ENCODE results near the gene EYA2. TPM values are rescaled to one million over a fixed set of nuclear protein-coding genes. Genes with fewer than 3 reads are reported as not detected.
"Not testable (repeated sequence)": the region's sequence is repeated elsewhere in the genome, so short reads cannot be mapped to it uniquely, and the experiment has no call there.

Gene EYA2
- total RNA-seq, 1 donor from 2014 or later, result 9.0 TPM

DNA sequence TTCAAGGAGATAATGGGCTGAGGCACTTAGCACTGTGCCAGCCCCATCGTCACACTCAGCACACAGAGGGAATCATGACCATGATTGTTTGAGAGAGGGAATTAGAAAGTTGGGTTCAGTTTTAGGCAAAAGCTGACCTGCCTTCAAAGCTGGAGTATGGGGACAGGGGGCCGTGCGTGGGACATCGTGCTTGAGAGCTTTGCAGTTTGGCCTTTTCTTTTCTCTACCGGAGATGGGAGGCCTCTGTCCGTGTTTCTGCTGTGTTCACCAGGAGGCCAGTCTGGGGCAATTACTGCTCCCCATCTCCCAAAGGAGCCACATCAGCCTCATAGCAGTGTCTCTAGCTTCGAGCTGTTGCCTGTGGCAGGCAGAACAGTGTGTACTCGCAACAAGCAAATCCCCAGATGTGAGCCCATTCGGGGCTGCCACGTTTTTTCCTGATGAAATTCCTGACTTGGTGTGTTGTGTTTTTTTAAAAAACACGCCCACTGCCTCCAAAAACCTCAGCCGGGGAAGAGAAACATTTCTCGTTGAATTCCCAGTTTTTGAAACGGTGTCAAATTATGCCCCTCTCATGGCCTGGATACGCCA, 20.2 kb downstream of the EYA2 start:
- Mint-ChIP-seq H3K9me3 (peaks cover 21% of the 10 kb centered on the region), H3K4me1 (peaks cover 6% of the 10 kb centered on the region), H3K27me3 (ENCODE audit: low read depth) (no peaks in the 10 kb centered on the region), H3K27ac (no peak overlapping the region), H3K36me3 (peaks cover 11% of the 10 kb centered on the region), H3K4me3 (no peak overlapping the region)
- TF ChIP-seq, protein P1, sequence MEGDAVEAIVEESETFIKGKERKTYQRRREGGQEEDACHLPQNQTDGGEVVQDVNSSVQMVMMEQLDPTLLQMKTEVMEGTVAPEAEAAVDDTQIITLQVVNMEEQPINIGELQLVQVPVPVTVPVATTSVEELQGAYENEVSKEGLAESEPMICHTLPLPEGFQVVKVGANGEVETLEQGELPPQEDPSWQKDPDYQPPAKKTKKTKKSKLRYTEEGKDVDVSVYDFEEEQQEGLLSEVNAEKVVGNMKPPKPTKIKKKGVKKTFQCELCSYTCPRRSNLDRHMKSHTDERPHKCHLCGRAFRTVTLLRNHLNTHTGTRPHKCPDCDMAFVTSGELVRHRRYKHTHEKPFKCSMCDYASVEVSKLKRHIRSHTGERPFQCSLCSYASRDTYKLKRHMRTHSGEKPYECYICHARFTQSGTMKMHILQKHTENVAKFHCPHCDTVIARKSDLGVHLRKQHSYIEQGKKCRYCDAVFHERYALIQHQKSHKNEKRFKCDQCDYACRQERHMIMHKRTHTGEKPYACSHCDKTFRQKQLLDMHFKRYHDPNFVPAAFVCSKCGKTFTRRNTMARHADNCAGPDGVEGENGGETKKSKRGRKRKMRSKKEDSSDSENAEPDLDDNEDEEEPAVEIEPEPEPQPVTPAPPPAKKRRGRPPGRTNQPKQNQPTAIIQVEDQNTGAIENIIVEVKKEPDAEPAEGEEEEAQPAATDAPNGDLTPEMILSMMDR (IDR thresholded peaks at IDR 0.05; ENCODE audit: unreplicated experiment), result no peak
- DNase-seq (ENCODE audit: low spot score in 2 of 2, unreplicated experiment in 2 of 2), result no peak

DNA sequence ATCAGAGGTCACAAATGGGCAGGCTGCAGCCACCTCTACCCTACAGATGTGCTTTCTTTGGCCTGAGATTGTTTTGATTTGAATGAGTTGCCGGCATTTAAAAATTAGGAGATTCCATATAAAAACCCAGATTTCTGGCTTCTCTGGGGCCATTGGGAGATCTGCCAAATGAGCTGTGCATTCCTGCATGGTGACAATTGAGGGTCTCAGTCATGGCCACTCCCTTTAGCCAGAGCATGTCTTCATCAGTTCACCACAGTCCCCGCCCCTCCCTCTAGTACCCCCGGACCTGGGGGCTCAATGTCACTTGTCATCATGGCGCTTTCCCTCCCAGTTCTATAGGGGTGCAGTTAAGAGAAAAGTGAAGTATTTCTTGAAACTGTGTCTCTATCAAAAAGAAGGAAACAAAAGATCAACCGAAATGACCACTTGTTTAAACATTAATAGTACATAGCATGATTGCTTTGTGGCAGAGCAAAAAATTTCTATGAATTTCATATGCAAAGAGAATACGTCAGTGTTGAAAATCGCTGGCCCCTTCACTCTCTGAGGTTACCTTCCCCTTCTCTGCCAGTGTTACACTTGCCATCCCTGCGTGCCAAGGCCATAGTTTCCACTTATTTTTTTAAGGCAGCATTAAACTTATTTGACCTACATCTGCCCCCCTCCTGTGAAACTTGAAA, 21.1 kb downstream of the EYA2 start:
- Mint-ChIP-seq H3K4me1 (peaks cover 6% of the 10 kb centered on the region), H3K36me3 (peaks cover 11% of the 10 kb centered on the region), H3K4me3 (no peak overlapping the region), H3K27me3 (ENCODE audit: low read depth) (no peaks in the 10 kb centered on the region), H3K9me3 (peaks cover 21% of the 10 kb centered on the region), H3K27ac (no peak overlapping the region)
- no peak for DNase-seq (ENCODE audit: low spot score in 2 of 2, unreplicated experiment in 2 of 2)
- TF ChIP-seq, protein P1 (IDR thresholded peaks at IDR 0.05; ENCODE audit: unreplicated experiment), result no peak

DNA sequence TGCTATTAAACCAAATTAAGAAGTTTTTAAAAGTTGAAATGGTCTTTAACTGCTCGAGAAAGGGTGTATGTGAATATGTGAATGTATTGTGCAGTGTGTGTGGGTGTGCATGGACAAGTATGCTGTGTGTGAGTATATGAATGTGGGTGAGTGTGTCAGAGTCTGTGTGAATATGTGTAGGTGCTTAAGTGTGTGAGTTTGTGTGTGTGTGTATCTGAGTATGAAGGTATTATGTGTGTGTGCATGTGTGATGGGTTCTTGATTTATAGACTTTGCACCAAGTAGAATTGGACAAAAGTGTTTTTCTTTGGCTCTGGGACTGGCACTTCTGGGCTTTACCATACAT, 21.6 kb downstream of the EYA2 start:
- Mint-ChIP-seq H3K27ac (no peak overlapping the region), H3K4me1 (peaks cover 6% of the 10 kb centered on the region), H3K4me3 (no peak overlapping the region), H3K36me3 (peaks cover 11% of the 10 kb centered on the region), H3K27me3 (ENCODE audit: low read depth) (no peaks in the 10 kb centered on the region), H3K9me3 (peaks cover 21% of the 10 kb centered on the region)
- DNase-seq (ENCODE audit: low spot score in 2 of 2, unreplicated experiment in 2 of 2), result no peak
- TF ChIP-seq, protein P1 (IDR thresholded peaks at IDR 0.05; ENCODE audit: unreplicated experiment), result no peak

DNA sequence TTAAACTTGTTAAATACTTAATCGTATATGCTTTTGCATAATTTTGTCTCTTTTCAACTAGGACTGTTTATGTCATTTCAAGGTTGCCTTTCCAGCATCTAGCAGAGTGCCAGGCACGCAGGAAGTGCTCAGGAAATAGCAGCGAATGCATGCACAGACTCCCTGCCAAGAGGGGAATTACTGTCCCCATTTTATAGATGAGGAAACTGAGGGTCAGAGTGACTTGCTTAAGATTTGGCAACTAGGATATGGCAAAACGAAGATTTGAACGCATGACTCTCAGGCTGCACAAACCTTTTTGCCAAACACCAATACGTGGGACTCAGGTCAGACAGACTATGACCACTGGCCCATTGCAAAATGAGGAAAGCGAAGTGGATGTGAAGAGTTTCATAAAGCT, 22.5 kb downstream of the EYA2 start:
- TF ChIP-seq, protein P1 (IDR thresholded peaks at IDR 0.05; ENCODE audit: unreplicated experiment), result no peak
- Mint-ChIP-seq H3K36me3 (peaks cover 11% of the 10 kb centered on the region), H3K9me3 (peaks cover 17% of the 10 kb centered on the region), H3K27me3 (ENCODE audit: low read depth) (no peaks in the 10 kb centered on the region), H3K4me3 (no peak overlapping the region), H3K27ac (no peak overlapping the region), H3K4me1 (peaks cover 6% of the 10 kb centered on the region)
- no peak for DNase-seq (ENCODE audit: low spot score in 2 of 2, unreplicated experiment in 2 of 2)

DNA sequence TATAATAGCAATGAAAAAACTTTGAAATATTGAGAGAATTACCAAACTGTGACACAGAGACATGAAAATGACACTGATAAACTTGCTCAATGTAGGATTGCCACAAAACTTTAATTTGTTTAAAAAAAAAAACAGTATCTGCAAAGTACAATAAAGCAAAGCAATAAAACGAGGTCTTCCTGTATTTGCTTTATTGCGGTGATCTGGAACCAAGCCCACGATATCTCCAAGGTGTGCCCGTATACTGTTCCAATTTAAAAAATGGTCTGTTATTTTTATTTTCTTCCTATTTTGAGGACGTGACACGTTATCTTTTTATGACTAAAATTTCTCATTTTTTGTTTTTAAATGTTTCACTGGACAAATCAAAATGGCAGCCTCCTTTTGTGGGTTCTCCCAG, 25.5 kb downstream of the EYA2 start:
- TF ChIP-seq, protein P1 (IDR thresholded peaks at IDR 0.05; ENCODE audit: unreplicated experiment), result no peak
- Mint-ChIP-seq H3K4me3 (no peak overlapping the region), H3K36me3 (peaks cover 8% of the 10 kb centered on the region), H3K27me3 (ENCODE audit: low read depth) (no peaks in the 10 kb centered on the region), H3K9me3 (peaks cover 13% of the 10 kb centered on the region), H3K4me1 (peaks cover 6% of the 10 kb centered on the region), H3K27ac (no peak overlapping the region)
- DNase-seq (ENCODE audit: low spot score in 2 of 2, unreplicated experiment in 2 of 2), result no peak

DNA sequence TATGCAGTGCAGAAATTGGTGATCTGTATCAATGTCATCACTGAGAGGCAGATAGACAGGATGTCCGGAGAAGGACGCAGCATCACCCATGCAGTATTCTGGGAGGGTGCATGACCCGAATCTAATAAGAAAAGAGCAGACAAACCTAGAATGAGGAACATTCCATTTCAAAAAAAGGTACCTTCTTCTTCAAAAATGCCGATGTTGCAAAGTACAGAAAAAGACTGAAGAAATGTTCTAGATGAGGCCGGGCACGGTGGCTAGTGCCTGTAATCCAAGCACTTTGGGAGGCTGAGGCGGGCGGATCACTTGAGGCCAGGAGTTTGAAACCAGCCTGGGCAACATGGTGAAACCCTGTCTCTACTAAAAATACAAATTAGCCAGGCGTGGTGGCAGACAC, 28.2 kb downstream of the EYA2 start:
- not testable (repeated sequence) for H3K27me3 Mint-ChIP-seq (ENCODE audit: low read depth); DNase-seq (ENCODE audit: low spot score in 2 of 2, unreplicated experiment in 2 of 2); H3K4me1 Mint-ChIP-seq; H3K4me3 Mint-ChIP-seq; H3K36me3 Mint-ChIP-seq; H3K27ac Mint-ChIP-seq
- H3K9me3 Mint-ChIP-seq, result peaks cover 13% of the 10 kb centered on the region
